IPS DF 6.9 (cell line): ENCODE measurements around the gene GBE1.

Experiments
- DNase-seq: peaks from one replicate; pipeline ENCODE4 v3.0.0-alpha.2; 2013; ENCODE audit warnings: low read depth, low spot score
- H3K27ac ChIP-seq: one replicate; pipeline ENCODE4 v1.5.1; 2013; ENCODE audit warnings: low read length, control low read depth
- H3K27me3 ChIP-seq: 2 replicates; pipeline ENCODE4 v1.6.1; 2013; ENCODE audit warnings: mild to moderate bottlenecking, low read length; ENCODE audit not compliant: control insufficient read depth, insufficient read depth
- H3K36me3 ChIP-seq: 2 replicates; pipeline ENCODE4 v1.6.1; 2013; ENCODE audit warnings: low read length; ENCODE audit not compliant: control insufficient read depth, insufficient read depth
- H3K4me1 ChIP-seq: 2 replicates; pipeline ENCODE4 v1.6.1; 2013; ENCODE audit warnings: low read length; ENCODE audit not compliant: control insufficient read depth, insufficient read depth
- H3K4me3 ChIP-seq: 2 replicates; pipeline ENCODE4 v1.5.1; 2013; ENCODE audit warnings: mild to moderate bottlenecking, low read length
- H3K9me3 ChIP-seq: 2 replicates; pipeline ENCODE4 v1.6.1; 2013; ENCODE audit warnings: low read length, inconsistent platforms; ENCODE audit not compliant: control insufficient read depth, insufficient read depth
- WGBS: extraction: QIAGEN DNeasy Blood & Tissue Kit; methylation state at CpG from one replicate; pipeline ENCODE4 v1.1.7; 2013; ENCODE audit warnings: mixed read lengths, missing lambda C conversion rate; ENCODE audit not compliant: insufficient read length, insufficient coverage; 5-methylcytosine and 5-hydroxymethylcytosine counted together

GBE1 gene

GRCh38 chr3:81668283-81668682, 93.2 kb downstream of the GBE1 start:
- H3K27ac ChIP-seq, result no peak overlapping the region
- no peaks in the 10 kb centered on the region for H3K36me3 ChIP-seq
- no peaks in the 10 kb centered on the region for H3K4me1 ChIP-seq
- DNase-seq, result no peak
- no peaks in the 10 kb centered on the region for H3K27me3 ChIP-seq
- no peak overlapping the region for H3K4me3 ChIP-seq
- no peaks in the 10 kb centered on the region for H3K9me3 ChIP-seq
- no CpG with 5 or more reads among the region's 3 CpGs for WGBS

- no peak for DNase-seq
- H3K27ac ChIP-seq, result no peak overlapping the region
- no peaks in the 10 kb centered on the region for H3K4me1 ChIP-seq
- H3K4me3 ChIP-seq, result no peak overlapping the region
- no peaks in the 10 kb centered on the region for H3K36me3 ChIP-seq
- no peaks in the 10 kb centered on the region for H3K9me3 ChIP-seq
- H3K27me3 ChIP-seq, result no peaks in the 10 kb centered on the region
Measured at GRCh38 chr3:81666502-81667121, 94.8 kb downstream of the GBE1 start.

GRCh38 chr3:81663114-81663513, 98.3 kb downstream of the GBE1 start:
- WGBS, result no CpG with 5 or more reads among the region's 10 CpGs
- DNase-seq, result no peak
- H3K27ac ChIP-seq, result no peak overlapping the region
- no peak overlapping the region for H3K4me3 ChIP-seq
- no peaks in the 10 kb centered on the region for H3K27me3 ChIP-seq
- no peaks in the 10 kb centered on the region for H3K36me3 ChIP-seq
- H3K9me3 ChIP-seq, result no peaks in the 10 kb centered on the region
- H3K4me1 ChIP-seq, result no peaks in the 10 kb centered on the region

- Histone ChIP-seq H3K4me1 (no peaks in the 10 kb centered on the region), H3K27me3 (no peaks in the 10 kb centered on the region), H3K9me3 (no peaks in the 10 kb centered on the region), H3K36me3 (no peaks in the 10 kb centered on the region), H3K27ac (no peak overlapping the region), H3K4me3 (no peak overlapping the region)
- 100% methylated on average over 1 of the region's 1 CpG for whole genome bisulfite sequencing
- DNase-seq, result no peak
Measured at GRCh38 chr3:81660036-81660435, 101.4 kb downstream of the GBE1 start.

- DNase-seq, result no peak
- Histone ChIP-seq H3K4me3 (no peak overlapping the region), H3K27me3 (no peaks in the 10 kb centered on the region), H3K4me1 (no peaks in the 10 kb centered on the region), H3K36me3 (no peaks in the 10 kb centered on the region), H3K27ac (no peak overlapping the region), H3K9me3 (no peaks in the 10 kb centered on the region)
- WGBS, result no CpG with 5 or more reads among the region's 3 CpGs
Measured at GRCh38 chr3:81658322-81658997, 103.0 kb downstream of the GBE1 start.

GRCh38 chr3:81651139-81651538, 110.3 kb downstream of the GBE1 start:
- no peaks in the 10 kb centered on the region for H3K36me3 ChIP-seq
- H3K4me1 ChIP-seq, result no peaks in the 10 kb centered on the region
- H3K4me3 ChIP-seq, result no peak overlapping the region
- no peak for DNase-seq
- no peak overlapping the region for H3K27ac ChIP-seq
- H3K9me3 ChIP-seq, result no peaks in the 10 kb centered on the region
- H3K27me3 ChIP-seq, result no peaks in the 10 kb centered on the region
- no CpG with 5 or more reads among the region's 4 CpGs for WGBS

GRCh38 chr3:81650187-81650586, 111.3 kb downstream of the GBE1 start:
- no peak overlapping the region for H3K27ac ChIP-seq
- no peaks in the 10 kb centered on the region for H3K27me3 ChIP-seq
- no peaks in the 10 kb centered on the region for H3K36me3 ChIP-seq
- DNase-seq, result no peak
- H3K4me3 ChIP-seq, result no peak overlapping the region
- H3K9me3 ChIP-seq, result no peaks in the 10 kb centered on the region
- H3K4me1 ChIP-seq, result no peaks in the 10 kb centered on the region
- WGBS, result 100% methylated on average over 2 of the region's 3 CpGs

- no CpG with 5 or more reads among the region's 1 CpG for WGBS
- no peak overlapping the region for H3K4me3 ChIP-seq
- no peaks in the 10 kb centered on the region for H3K4me1 ChIP-seq
- no peaks in the 10 kb centered on the region for H3K36me3 ChIP-seq
- no peak for DNase-seq
- no peak overlapping the region for H3K27ac ChIP-seq
- no peaks in the 10 kb centered on the region for H3K9me3 ChIP-seq
- no peaks in the 10 kb centered on the region for H3K27me3 ChIP-seq
Measured at GRCh38 chr3:81645248-81645647, 116.2 kb downstream of the GBE1 start.

- WGBS, result no CpG with 5 or more reads among the region's 2 CpGs
Measured at GRCh38 chr3:81643721-81644120, 117.7 kb downstream of the GBE1 start.

GRCh38 chr3:81638480-81638879, 123.0 kb downstream of the GBE1 start:
- Histone ChIP-seq H3K4me1 (no peaks in the 10 kb centered on the region), H3K27ac (no peak overlapping the region), H3K9me3 (no peaks in the 10 kb centered on the region), H3K27me3 (no peaks in the 10 kb centered on the region), H3K36me3 (no peaks in the 10 kb centered on the region), H3K4me3 (no peak overlapping the region)
- DNase-seq, result no peak

More at GRCh38 chr3:81643721-81644120, 117.7 kb downstream of the GBE1 start:
- Histone ChIP-seq H3K4me1 (no peaks in the 10 kb centered on the region), H3K27me3 (no peaks in the 10 kb centered on the region), H3K9me3 (no peaks in the 10 kb centered on the region), H3K27ac (no peak overlapping the region), H3K4me3 (no peak overlapping the region), H3K36me3 (no peaks in the 10 kb centered on the region)
- DNase-seq, result no peak

GRCh38 chr3:81632659-81633058, 128.8 kb downstream of the GBE1 start:
- Histone ChIP-seq H3K9me3 (no peaks in the 10 kb centered on the region), H3K4me1 (no peaks in the 10 kb centered on the region), H3K4me3 (no peak overlapping the region), H3K36me3 (no peaks in the 10 kb centered on the region), H3K27ac (no peak overlapping the region), H3K27me3 (no peaks in the 10 kb centered on the region)
- no CpG with 5 or more reads among the region's 2 CpGs for WGBS
- no peak for DNase-seq
